ENCODE measurements around the gene ZBTB5. TPM values are rescaled to one million over a fixed set of nuclear protein-coding genes. Genes with fewer than 3 reads are reported as not detected.
A peak's percentile ranks its signal among the peaks of the same experiment; 100 is the strongest.

The ZBTB5 gene
- total and polyA plus RNA-seq, 2 of the 13 experiments (the other 11 are each of a cell fraction or from before 2014, with no cell fraction given), result 12.5 to 20.5 TPM

GRCh38 chr9:37485389-37486255 lies 20.4 kb upstream of the ZBTB5 start, which contains the start of gene POLR1E (continued):
- TF ChIP-seq ZMAT5 (CRISPR knock-in tag; IDR thresholded peaks at IDR 0.05; ENCODE audit: borderline replicate concordance, low read depth) (no peak), SPEN (CRISPR knock-in tag; IDR thresholded peaks at IDR 0.05; ENCODE audit: low read depth) (peak; percentile 68), PAWR (CRISPR knock-in tag; IDR thresholded peaks at IDR 0.05; ENCODE audit: borderline replicate concordance) (no peak), AFF4 (CRISPR knock-in tag; IDR thresholded peaks at IDR 0.05) (no peak), ELF3 (CRISPR knock-in tag; IDR thresholded peaks at IDR 0.05) (peak; percentile 77), PATZ1 (CRISPR knock-in tag; IDR thresholded peaks at IDR 0.05) (no peak), KDM1A (CRISPR knock-in tag; IDR thresholded peaks at IDR 0.05) (no peak), EED (CRISPR knock-in tag; IDR thresholded peaks at IDR 0.05) (no peak), NCOA2 (CRISPR knock-in tag; IDR thresholded peaks at IDR 0.05) (no peak; the same call in 1 of the 2 replicates), POGK (CRISPR knock-in tag; conservative IDR thresholded peaks at IDR 0.05) (peak; percentile 63), ZBTB46 (CRISPR knock-in tag; IDR thresholded peaks at IDR 0.05; ENCODE audit: borderline replicate concordance) (no peak), ZBTB20 (CRISPR knock-in tag; IDR thresholded peaks at IDR 0.05; ENCODE audit: borderline replicate concordance, low read depth) (no peak), DBP (CRISPR knock-in tag; IDR thresholded peaks at IDR 0.05; ENCODE audit: not compliant biosample characterization) (no peak), ZZZ3 (CRISPR knock-in tag; IDR thresholded peaks at IDR 0.05; ENCODE audit: borderline replicate concordance) (peak; percentile 83), MYPOP (CRISPR knock-in tag; IDR thresholded peaks at IDR 0.05) (peak; percentile 69; the same call in 1 of the 2 replicates)

All from HepG2 (cell line).